ENCODE measurements around the gene FZR1.

Gene FZR1

GRCh38 chr19:3471954-3472655 is 34.0 kb upstream of the FZR1 start:
- peak in 21 of 51 donors; percentile 2 to 55 (median 18) for DNase-seq

DNA sequence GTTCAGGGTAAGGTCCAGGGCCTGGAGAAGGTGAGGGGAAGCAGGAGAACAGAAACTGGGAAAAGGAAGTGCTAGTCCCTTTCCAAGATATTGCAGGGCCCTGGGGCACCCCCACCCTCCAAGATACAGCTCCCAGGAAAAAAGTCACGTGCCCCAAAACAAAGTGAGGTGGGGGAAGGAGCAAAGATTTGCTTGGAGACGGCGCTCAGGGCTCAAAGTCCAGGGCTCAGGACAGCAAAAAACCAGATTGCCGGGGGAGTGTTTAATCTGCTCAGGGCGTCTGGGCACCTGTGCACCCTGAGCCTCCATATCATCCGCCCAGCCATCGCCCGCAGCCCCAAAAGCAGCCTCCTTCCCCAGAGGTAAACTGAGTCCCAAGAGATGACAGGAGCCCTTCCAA is 32.1 kb upstream of the FZR1 start:
- no peak for DNase-seq

DNA sequence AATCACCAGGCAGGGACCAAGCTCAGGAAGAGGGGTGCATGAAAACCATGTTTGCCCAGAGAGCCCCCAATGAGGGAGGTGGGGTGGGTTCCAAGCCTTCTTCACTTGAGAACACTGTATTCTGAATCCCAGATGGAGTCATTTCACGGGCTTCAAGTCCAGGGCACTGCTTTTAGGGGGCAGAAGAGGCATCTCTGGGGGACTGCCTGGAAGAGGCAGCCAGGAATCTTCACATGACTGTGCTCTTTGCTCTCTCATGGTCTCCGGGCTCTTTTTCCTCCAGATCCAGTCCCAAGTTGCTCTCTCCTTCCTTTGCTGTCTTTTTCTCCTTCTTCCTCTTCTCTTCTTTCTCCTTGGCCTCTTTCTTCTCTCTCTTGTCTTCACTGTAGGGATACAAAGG is 31.5 kb upstream of the FZR1 start:
- no peak for DNase-seq

GRCh38 chr19:3475449-3475848 is 30.7 kb upstream of the FZR1 start:
- DNase-seq: no peak

DNA sequence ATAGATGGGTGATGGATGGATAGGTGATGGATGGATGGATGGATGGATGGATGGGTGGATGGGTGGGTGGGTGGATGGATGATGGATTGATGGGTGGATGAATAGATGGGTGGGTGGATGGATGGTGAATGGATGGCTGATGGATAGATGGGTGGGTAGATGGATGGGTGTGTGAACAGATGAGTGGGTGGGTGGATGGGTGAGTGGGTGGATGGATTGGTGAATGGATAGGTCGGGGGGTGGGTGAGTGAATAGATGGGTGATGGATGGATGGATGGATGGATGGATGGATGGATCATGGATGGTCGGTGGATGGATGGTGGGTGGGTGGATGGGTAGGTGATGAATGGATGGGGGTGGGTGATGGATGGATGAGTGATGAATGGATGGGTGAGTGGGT is 29.3 kb upstream of the FZR1 start:
- no peak for DNase-seq

DNA sequence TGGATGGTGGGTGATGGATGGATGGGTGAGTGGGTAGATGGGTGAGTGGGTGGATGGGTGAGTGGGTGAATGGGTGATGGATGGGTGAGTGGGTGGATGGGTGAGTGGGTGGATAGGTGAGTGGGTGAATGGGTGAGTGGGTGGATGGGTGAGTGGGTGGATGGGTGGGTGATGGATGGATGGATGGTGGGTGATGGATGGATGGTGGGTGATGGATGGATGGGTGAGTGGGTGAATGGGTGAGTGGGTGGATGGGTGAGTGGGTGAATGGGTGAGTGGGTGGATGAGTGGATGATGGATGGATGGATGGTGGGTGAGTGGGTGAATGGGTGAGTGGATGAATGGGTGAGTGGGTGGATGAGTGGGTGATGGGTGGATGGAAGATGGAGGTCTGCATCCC is 28.6 kb upstream of the FZR1 start:
- DNase-seq: no peak

GRCh38 chr19:3477951-3478350 is 28.2 kb upstream of the FZR1 start:
- DNase-seq: no peak

DNA sequence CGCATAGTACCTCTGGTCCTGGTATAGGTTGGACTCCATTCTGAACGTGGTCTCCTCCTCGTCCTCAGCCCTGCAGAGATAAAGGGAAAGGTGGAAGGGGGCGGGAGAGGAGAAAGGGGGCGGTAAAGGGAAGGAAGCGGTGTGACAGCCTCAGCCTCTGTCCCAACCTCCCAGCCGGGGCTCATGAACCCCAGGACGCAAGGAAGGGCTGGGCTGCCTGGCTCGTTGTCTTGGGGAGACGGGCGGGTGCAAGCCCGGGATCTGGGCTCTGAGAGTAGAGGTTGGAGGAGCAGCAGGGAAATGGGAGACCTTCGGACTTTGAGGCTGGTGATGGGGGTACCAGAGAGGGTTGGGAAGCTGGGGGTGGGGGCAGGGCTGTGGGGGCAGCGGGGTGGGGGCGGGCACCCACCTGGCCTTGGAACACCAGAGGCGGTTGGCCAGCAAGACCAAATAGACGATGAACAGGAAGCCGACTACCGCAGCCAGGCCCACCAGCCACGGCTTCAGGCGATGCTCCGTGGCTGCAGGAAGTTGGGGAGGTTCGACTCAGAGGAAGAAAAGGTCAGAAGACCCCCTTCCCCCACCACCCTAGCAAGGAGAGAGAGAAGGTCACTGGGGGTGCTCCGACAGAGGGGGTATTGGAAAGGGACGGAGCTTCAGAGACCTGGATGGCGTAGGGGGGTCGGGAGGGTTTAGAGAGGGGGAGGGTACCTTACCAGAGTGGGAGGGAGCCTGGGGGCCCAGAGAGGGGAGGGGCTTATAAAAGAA is 27.5 kb upstream of the FZR1 start:
- DNase-seq: no peak

DNA sequence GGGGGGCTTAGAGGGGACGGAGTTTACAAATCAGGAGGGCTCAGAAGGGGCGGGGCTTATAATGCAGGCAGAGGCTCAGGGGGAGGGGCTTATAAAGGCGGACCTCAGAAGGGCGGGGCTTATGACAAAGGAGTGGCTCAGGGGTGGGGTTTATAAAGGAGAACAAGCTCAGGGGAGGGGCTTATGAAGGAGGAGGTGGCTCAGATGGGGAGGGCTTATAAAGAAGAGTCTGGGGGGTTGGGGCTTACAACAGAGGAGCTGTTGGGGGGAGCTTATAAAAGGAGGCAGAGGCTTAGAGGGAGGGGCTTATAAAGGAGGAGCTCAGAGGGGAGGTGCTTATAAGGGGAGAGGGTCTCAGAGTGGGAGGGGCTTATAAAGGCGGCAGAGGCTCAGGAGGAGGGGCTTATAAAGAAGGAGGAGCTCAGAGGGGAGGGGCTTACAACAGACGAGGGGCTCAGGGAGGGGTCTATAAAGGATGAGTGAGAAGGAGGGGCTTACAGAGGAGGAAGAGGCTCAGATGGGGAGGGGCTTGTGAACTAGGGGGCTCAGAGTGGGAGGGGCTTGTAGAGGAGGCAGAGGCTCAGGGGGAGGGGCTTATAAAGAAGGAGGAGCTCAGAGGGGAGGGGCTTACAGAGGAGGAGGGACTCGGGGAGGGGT is 26.8 kb upstream of the FZR1 start:
- peak in 3 of 51 donors; percentile 9 to 19 (median 14) for DNase-seq

DNA sequence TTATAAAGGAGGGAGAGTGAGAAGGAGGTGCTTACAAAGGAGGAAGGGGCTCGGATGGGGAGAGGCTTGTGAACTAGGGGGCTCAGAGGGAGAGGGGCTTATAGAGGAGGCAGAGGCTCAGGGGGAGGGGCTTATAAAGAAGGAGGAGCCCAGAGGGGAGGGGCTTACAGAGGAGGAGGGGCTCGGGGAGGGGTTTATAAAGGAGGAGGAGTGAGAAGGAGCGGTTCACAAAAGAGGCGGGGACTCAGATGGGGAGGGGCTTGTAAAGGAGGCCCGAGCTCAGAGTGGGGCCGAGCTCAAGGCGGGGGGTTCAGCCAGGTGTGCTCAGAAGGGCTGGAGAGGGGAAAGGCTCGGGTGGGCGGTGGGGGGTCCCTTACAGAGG is 26.3 kb upstream of the FZR1 start:
- no peak for DNase-seq

DNA sequence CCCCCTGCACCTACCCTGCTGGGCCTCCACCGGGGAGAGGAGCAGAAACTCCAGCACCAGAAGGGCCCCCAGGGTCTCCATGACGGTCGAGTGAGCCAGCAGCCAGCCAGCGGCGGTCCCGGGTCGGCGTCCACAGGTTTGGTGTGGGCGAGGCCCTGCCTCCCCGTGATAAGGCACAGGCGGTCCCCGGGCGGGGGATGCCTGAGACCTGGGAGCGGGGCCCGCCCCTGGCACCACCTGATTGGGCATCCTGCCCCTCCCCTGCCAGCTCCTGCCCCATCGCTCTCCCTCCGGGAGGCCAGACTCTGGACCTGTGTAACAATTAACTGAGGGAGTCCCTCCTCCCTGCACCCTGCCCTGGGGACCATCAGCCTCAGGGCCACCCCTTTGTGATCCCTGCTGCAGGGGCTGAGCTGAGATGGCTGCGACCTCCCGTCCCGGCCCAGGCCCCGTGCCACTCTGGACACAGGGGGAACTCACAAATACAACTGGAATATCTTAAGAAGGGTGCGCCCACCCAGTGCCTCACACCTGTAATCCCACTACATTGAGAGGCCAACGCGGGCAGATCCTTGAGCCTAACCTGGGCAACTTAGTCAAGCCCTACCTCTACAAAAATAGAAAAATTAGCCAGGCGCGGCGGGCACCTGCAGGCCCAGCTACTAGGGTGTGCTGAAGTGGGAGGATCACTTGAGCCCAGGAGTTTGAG is 25.6 kb upstream of the FZR1 start, which contains the start of gene SMIM24:
SMIM24 (minus strand) TSS at position 143 of the 709 bp plus-strand sequence; CDS start at position 81, 62 bp downstream.
- no peak for DNase-seq

GRCh38 chr19:3481241-3482090 is 24.6 kb upstream of the FZR1 start:
- DNase-seq: no peak

DNA sequence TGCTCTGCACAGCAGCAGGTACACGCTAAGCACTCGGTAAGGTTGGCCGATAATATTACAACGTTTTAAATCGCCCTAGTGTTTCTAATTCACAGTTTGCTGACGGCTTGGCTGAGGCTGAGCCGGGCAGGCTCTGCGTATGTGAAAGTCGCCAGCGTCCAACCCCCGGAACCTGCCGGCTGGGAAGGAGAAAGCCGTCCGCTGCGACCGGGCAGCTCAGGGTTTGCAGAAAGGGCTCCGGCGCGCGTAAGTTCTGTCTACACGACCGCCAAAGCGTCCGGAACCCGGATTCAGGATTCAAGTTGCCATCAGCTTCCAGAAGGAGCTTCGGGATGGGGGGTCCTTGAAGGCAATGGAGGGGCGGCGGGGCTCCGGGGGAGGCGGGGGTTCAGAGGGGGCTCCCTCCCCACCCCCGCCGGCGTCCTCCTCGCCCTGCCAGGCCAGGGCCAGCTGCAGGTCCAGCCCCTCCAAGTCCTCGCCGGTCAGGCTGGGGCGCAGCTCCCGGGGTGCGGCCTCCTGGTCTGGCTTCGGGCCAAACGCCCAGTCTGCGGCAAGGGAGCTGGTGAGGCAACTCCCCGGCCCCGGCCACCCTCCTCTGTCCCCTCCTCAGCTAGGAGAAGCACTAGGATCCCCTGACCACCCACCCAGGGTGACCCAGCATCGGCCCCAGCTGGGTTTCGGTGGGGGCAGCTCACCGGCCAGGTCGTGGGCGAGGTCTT is 23.4 kb upstream of the FZR1 start:
- no peak for DNase-seq

DNA sequence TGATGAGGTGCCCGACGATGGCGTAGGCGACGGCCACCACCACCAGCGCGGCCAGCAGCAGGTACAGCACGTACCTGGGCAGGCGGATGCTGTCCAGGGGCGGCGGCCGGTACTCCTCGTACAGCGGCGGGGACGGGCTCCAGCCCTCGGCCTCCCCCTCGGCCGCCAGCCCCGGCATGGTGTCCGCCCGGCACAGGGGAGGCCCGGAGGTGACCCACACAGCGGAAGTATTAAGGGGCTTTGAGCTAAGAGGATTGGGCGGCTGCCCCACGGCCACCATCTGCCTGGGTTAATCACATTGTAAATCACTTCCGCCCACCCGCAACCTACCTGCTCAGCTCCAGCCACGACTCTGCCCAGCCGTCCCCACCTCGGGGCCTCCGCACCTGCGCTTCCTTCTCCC is 22.9 kb upstream of the FZR1 start, which contains the start of gene SMIM44:
SMIM44 (minus strand) TSS at position 216 of the 403 bp plus-strand sequence; CDS start at position 178, 38 bp downstream.
- DNase-seq: no peak

DNA sequence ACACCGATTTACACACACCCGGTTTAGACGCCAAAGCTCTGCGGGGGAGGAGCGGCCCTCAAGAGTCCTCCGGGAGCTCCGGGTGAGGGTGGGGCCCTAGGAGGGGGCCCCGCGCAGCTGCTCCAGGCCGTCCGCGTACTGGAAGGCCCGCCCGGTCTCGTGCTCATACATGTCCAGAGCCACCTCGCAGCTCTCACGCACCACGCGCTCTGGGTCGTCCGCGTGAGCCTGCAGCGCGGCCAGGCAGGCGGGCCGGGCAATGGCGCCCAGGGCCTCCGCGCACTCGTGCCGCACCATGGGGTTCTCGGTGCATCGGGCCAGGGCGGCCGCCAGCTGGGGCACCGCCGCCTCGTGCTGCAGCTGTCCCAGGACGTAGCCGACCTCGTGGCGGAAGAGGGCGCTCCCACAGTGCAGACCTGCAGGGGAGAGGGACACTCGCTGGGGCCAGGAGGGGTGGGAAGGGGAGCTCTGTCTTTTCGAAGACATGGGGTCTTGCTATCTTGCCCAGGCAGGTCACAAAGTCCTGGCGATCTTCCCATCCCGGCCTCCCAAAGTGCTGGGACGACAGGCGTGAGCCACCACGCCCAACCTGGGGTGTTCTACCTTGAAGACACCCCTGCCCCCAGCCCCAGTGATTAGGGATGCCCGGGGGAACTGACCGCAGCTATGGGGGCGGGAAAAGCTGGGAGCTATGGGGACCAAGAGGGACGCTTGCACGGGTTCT is 14.6 kb upstream of the FZR1 start:
- DNase-seq: no peak

- DNase-seq: no peak
Observed at GRCh38 chr19:3492131-3492839, 13.8 kb upstream of the FZR1 start.

- DNase-seq: no peak
Observed at GRCh38 chr19:3492919-3493318, 13.2 kb upstream of the FZR1 start.

DNA sequence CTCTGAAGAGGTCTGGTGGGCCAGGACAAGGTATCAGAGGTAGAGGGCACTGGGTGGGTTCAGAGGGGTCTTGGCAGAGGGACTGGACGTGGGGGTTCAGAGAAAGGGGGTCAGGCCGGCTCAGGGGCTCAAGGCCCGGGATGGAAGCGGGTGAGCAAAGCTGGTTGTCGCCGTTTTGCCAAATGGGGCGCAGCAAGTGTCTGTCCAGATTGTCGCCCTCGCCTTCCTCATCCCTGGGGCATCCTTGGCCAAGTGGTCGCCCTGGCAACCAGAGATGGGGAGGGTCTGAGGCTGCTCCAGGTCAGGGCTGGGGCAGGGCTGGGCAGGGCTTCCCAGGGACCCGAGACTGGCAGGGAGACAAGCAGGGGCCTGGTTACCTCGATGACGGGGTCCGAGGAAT is 12.5 kb upstream of the FZR1 start:
- DNase-seq: no peak

DNA sequence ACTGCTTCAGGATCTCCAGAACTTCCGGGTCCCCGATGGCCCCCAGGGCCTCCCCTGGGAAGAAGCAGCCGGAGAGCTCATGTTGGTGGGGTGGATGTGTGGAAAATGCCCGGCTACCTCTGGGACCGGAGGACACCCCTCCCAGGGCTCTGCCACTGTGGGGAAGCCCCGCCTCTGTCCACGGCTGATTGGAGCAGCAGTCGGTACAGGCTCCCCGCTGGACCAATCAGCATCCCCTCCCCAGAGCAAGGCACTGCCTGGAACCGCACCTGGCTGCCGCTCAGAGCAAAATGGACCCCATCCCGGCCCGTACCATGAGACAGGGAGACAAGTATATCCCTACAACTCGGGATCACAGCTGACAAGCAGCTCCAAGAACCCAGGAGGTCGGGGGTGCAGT is 12.1 kb upstream of the FZR1 start:
- DNase-seq: peak in 49 of 51 donors; percentile 21 to 97 (median 83)

Measured in hypothalamus (tissue), 51 donors.